PC-3 (cell line): ENCODE measurements around the gene PRDM11. TPM values are rescaled to one million over a fixed set of nuclear protein-coding genes. Genes with fewer than 3 reads are reported as not detected.

Experiments used
- ATAC-seq: fragments of 200-7000 bp; cut with Tn5 transposase; 2 replicates; pipeline ENCODE4 v1.9.1; 2020; ENCODE audit warnings: mild to moderate bottlenecking, moderate library complexity
- BruUV-seq: library from RNA; stranded (reverse); fragments of 400-500 nt; replicated peaks from 2 replicates; lab custom pipeline; 2021; lab: Mats Ljungman, UMichigan
- CTCF ChIA-PET: fragments of 300-600 bp; sonication (Branson Sonifier 250); formaldehyde crosslinking; loops from one replicate; lab custom pipeline; 2022; ENCODE audit warnings: antibody characterized with exemption; lab: Charles Lee
- POLR2A ChIA-PET: fragments of 300-600 bp; sonication (Branson Sonifier 250); formaldehyde crosslinking; loops from one replicate; lab custom pipeline; 2022; ENCODE audit warnings: antibody characterized with exemption; ENCODE audit not compliant: unreplicated experiment; lab: Charles Lee
- DNase-seq: peaks from one replicate; pipeline ENCODE4 v3.0.0-alpha.2; 2015
- H2AFZ ChIP-seq: fragments of 300-600 bp; sonication (generic); 2 replicates; pipeline ENCODE4 v1.6.0; 2016; ENCODE audit warnings: antibody characterized with exemption, low read length
- H3F3A ChIP-seq: fragments of 300-600 bp; sonication (generic); one replicate; pipeline ENCODE4 v1.6.0; 2017; ENCODE audit warnings: antibody characterized with exemption, low read length, control low read depth, mild to moderate bottlenecking; ENCODE audit not compliant: unreplicated experiment
- H3K27ac ChIP-seq: fragments of 300-600 bp; sonication (generic); 2 replicates; pipeline ENCODE4 v1.5.1; 2016; ENCODE audit warnings: mild to moderate bottlenecking, low read length
- H3K27me3 ChIP-seq: fragments of 300-600 bp; sonication (generic); 2 replicates; pipeline ENCODE4 v1.6.1; 2016; ENCODE audit warnings: low read length, mixed read lengths
- H3K36me3 ChIP-seq: fragments of 300-600 bp; sonication (generic); 2 replicates; pipeline ENCODE4 v1.6.1; 2016; ENCODE audit warnings: low read depth, mixed run types, low read length, mixed read lengths
- H3K4me1 ChIP-seq: fragments of 300-600 bp; sonication (generic); 2 replicates; pipeline ENCODE4 v1.5.1; 2016; ENCODE audit warnings: low read length; ENCODE audit not compliant: insufficient read depth
- H3K4me2 ChIP-seq: fragments of 300-600 bp; sonication (generic); 2 replicates; pipeline ENCODE4 v1.6.0; 2016; ENCODE audit warnings: low read length
- H3K4me3 ChIP-seq: fragments of 300-600 bp; sonication (generic); 2 replicates; pipeline ENCODE4 v1.5.1; 2016; ENCODE audit warnings: mild to moderate bottlenecking, low read length, mixed read lengths
- H3K79me2 ChIP-seq: fragments of 300-600 bp; sonication (generic); 2 replicates; pipeline ENCODE4 v1.6.1; 2017; ENCODE audit warnings: low read length, mixed read lengths
- H3K9ac ChIP-seq: fragments of 300-600 bp; sonication (generic); 2 replicates; pipeline ENCODE4 v1.6.0; 2016; ENCODE audit warnings: mild to moderate bottlenecking, low read length
- H3K9me2 ChIP-seq: fragments of 300-600 bp; sonication (generic); replicated peaks from 2 replicates; pipeline ENCODE4 v1.6.1; 2016; ENCODE audit warnings: mixed run types, low read length, mixed read lengths
- H3K9me3 ChIP-seq: fragments of 300-600 bp; sonication (generic); 2 replicates; pipeline ENCODE4 v1.6.1; 2016; ENCODE audit warnings: low read length, mixed read lengths
- H4K20me1 ChIP-seq: fragments of 300-600 bp; sonication (generic); 2 replicates; pipeline ENCODE4 v1.6.1; 2016; ENCODE audit warnings: low read length, mixed read lengths
- EZH2 ChIP-seq: fragments of 300-600 bp; sonication (generic); IDR thresholded peaks from one replicate; pipeline ENCODE4 v1.6.1; 2017; ENCODE audit warnings: antibody characterized with exemption, mild to moderate bottlenecking, low read length; ENCODE audit not compliant: unreplicated experiment
- EZH2phosphoT487 ChIP-seq: fragments of 300-600 bp; sonication (generic); IDR thresholded peaks from 2 replicates; pipeline ENCODE4 v1.6.1; 2018; ENCODE audit warnings: mild to moderate bottlenecking, antibody characterized with exemption, low read length, borderline replicate concordance
- intact Hi-C: fragments of 100-400 bp; cut with micrococcal nuclease; formaldehyde crosslinking; loops from 2 replicates; pipeline ENCODE4 v1.9.0; 2023
- total RNA-seq: library from RNA; depleted of rRNA; stranded (reverse); fragments of >200 nt; gene quantifications from 2 replicates; pipeline ENCODE4 v1.2.3, GENCODE V29; 2014
- TF ChIP-seq, protein P1 (sequence below): fragments of 300-600 bp; sonication (generic); conservative IDR thresholded peaks from 2 replicates; pipeline ENCODE4 v1.5.1; 2017; ENCODE audit warnings: antibody characterized with exemption, low read depth, mild to moderate bottlenecking, low read length

The PRDM11 gene
- total RNA-seq, 1 experiment from 2014 or later: 5.0 TPM

DNA sequence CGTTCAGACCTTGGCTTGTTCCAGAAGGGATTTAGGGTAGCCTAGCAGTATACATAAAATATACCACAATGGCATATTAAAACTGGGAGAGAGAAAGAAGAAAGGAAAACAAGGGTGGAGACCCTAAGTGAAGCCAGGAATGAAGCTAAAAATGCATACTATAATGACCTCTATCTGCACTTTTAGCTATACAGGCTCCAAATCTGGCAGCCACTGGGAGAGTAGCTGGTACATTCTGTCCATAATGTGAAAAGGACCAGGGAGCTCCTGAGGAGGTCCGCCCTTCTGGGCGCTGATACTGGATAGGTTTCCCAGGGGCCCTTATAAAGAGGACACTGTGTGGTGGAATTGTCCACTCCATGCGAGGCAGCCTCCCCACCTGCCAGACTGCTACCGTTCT lies 42.8 kb downstream of the PRDM11 start:
- no peak overlapping the region for H3K4me2 ChIP-seq
- no peak overlapping the region for H3K9ac ChIP-seq
- H3K27ac ChIP-seq: no peak overlapping the region
- H3K9me2 ChIP-seq: no peaks in the 10 kb centered on the region
- H3K4me3 ChIP-seq: no peak overlapping the region
- no peak for ATAC-seq
- H3K36me3 ChIP-seq: no peaks in the 10 kb centered on the region
- POLR2A ChIA-PET: no interaction called here
- CTCF ChIA-PET: no interaction called here
- H3K79me2 ChIP-seq: no peaks in the 10 kb centered on the region
- no peak overlapping the region for H2AFZ ChIP-seq
- no peaks in the 10 kb centered on the region for H4K20me1 ChIP-seq
- H3F3A ChIP-seq: no peaks in the 10 kb centered on the region
- H3K9me3 ChIP-seq: no peaks in the 10 kb centered on the region
- no peaks in the 10 kb centered on the region for H3K27me3 ChIP-seq
- H3K4me1 ChIP-seq: no peaks in the 10 kb centered on the region
- BruUV-seq: no TSS peak
- TF ChIP-seq EZH2 (no peak), EZH2phosphoT487 (no peak)
- TF ChIP-seq, protein P1, sequence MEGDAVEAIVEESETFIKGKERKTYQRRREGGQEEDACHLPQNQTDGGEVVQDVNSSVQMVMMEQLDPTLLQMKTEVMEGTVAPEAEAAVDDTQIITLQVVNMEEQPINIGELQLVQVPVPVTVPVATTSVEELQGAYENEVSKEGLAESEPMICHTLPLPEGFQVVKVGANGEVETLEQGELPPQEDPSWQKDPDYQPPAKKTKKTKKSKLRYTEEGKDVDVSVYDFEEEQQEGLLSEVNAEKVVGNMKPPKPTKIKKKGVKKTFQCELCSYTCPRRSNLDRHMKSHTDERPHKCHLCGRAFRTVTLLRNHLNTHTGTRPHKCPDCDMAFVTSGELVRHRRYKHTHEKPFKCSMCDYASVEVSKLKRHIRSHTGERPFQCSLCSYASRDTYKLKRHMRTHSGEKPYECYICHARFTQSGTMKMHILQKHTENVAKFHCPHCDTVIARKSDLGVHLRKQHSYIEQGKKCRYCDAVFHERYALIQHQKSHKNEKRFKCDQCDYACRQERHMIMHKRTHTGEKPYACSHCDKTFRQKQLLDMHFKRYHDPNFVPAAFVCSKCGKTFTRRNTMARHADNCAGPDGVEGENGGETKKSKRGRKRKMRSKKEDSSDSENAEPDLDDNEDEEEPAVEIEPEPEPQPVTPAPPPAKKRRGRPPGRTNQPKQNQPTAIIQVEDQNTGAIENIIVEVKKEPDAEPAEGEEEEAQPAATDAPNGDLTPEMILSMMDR: no peak
- intact Hi-C loops: no loop called here
- DNase-seq: no peak

DNA sequence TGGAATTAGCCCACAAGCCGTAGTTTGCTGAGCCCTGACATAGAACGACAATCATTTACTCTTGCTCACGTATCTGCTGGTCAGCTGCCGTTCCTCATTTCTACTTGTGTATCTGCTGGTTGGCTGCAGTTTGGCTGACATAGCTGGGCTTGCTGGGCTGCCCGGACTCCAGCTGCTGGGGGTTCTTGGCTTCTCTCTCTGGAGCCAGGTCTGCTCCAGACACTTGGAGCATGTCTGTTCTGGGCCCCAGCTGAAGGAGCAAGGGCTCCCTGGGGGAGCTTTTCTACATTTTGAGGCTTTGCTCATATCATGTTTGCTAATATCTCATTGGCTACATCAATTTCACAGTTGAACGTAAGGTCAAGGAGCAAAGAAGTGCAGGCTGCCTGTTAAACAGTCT lies 47.3 kb downstream of the PRDM11 start:
- Histone ChIP-seq H4K20me1 (no peaks in the 10 kb centered on the region), H3K79me2 (no peaks in the 10 kb centered on the region), H3K4me3 (no peak overlapping the region), H3K36me3 (no peaks in the 10 kb centered on the region), H3K9me2 (no peaks in the 10 kb centered on the region), H3K27me3 (no peaks in the 10 kb centered on the region), H2AFZ (no peak overlapping the region), H3K9me3 (no peaks in the 10 kb centered on the region), H3F3A (no peaks in the 10 kb centered on the region), H3K9ac (no peak overlapping the region), H3K4me2 (no peak overlapping the region), H3K27ac (no peak overlapping the region), H3K4me1 (no peaks in the 10 kb centered on the region)
- ChIA-PET POLR2A (no interaction called here), CTCF (no interaction called here)
- no TSS peak for BruUV-seq
- ATAC-seq: no peak
- TF ChIP-seq EZH2: no peak
- TF ChIP-seq EZH2phosphoT487: no peak
- TF ChIP-seq, protein P1: no peak
- no peak for DNase-seq
- intact Hi-C loops: no loop called here

DNA sequence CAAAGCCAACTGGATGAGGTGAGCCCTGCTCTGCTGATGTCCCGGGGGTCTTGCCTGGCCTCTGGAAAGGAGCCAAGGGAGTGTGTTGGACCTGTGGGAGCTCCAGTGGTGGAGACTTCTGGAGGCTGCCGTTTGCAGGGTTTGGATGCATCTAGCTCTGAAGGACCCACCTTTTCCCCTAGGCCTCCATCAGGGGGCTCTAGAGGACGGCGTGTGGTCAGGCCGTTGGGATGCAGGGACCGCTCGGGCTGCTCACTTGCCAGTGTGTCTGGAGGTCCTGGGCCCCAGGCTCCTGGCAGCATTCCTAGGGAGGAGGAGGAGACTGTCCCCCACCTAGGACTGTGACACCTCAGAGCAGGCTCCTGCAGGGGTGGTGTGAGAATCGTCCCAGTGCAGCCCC lies 58.3 kb downstream of the PRDM11 start:
- DNase-seq: no peak
- H3K36me3 ChIP-seq: no peaks in the 10 kb centered on the region
- H3K9ac ChIP-seq: no peak overlapping the region
- BruUV-seq: no TSS peak
- TF ChIP-seq, protein P1: no peak
- no peak for TF ChIP-seq EZH2phosphoT487
- no peak for TF ChIP-seq EZH2
- ChIA-PET CTCF (no interaction called here), POLR2A (no interaction called here)
- no peaks in the 10 kb centered on the region for H3K9me2 ChIP-seq
- H3K9me3 ChIP-seq: no peaks in the 10 kb centered on the region
- H2AFZ ChIP-seq: no peak overlapping the region
- intact Hi-C loops: no loop called here
- ATAC-seq: no peak
- no peaks in the 10 kb centered on the region for H3K4me1 ChIP-seq
- no peaks in the 10 kb centered on the region for H3K79me2 ChIP-seq
- no peak overlapping the region for H3K4me3 ChIP-seq
- no peaks in the 10 kb centered on the region for H3K27me3 ChIP-seq
- H3K27ac ChIP-seq: no peak overlapping the region
- no peaks in the 10 kb centered on the region for H3F3A ChIP-seq
- H4K20me1 ChIP-seq: no peaks in the 10 kb centered on the region
- H3K4me2 ChIP-seq: no peak overlapping the region
